HUDEP-2 (cell line): Measurements from ENCODE around the gene PLCB1.

ENCODE experiments used
- DNase-seq, 76 experiments: peaks; one replicate each; lab custom pipeline; 2025; ENCODE audit not compliant: unreplicated experiment in 76 of 76; lab: John Stamatoyannopoulos, UW

PLCB1 gene

GRCh38 chr20:8394308-8394945 is 262.4 kb downstream of the PLCB1 start:
- no peak for DNase-seq

GRCh38 chr20:8395956-8396355 is 263.9 kb downstream of the PLCB1 start:
- DNase-seq = no peak

- no peak for DNase-seq
Observed at GRCh38 chr20:8398263-8399051, 266.4 kb downstream of the PLCB1 start.

GRCh38 chr20:8399947-8400346 is 267.9 kb downstream of the PLCB1 start:
- DNase-seq = no peak

GRCh38 chr20:8400486-8400885 is 268.4 kb downstream of the PLCB1 start:
- no peak for DNase-seq

- no peak for DNase-seq
Observed at GRCh38 chr20:8401556-8401955, 269.5 kb downstream of the PLCB1 start.

- DNase-seq = no peak
Observed at GRCh38 chr20:8402798-8403197, 270.7 kb downstream of the PLCB1 start.

GRCh38 chr20:8404912-8405635 is 273.0 kb downstream of the PLCB1 start:
- no peak for DNase-seq

GRCh38 chr20:8406391-8406790 is 274.3 kb downstream of the PLCB1 start:
- DNase-seq = no peak

- DNase-seq = no peak
Observed at GRCh38 chr20:8408587-8409307, 276.7 kb downstream of the PLCB1 start.

- no peak for DNase-seq
Observed at GRCh38 chr20:8413691-8414090, 281.6 kb downstream of the PLCB1 start.

- DNase-seq = no peak
Observed at GRCh38 chr20:8414586-8415274, 282.7 kb downstream of the PLCB1 start.

GRCh38 chr20:8421981-8422380 is 289.9 kb downstream of the PLCB1 start:
- DNase-seq = no peak

- DNase-seq = no peak
Observed at GRCh38 chr20:8423482-8423881, 291.4 kb downstream of the PLCB1 start.

GRCh38 chr20:8424010-8424409 is 291.9 kb downstream of the PLCB1 start:
- DNase-seq = no peak

GRCh38 chr20:8425016-8425415 is 292.9 kb downstream of the PLCB1 start:
- DNase-seq = no peak

- no peak for DNase-seq
Observed at GRCh38 chr20:8425802-8426201, 293.7 kb downstream of the PLCB1 start.

- DNase-seq = no peak
Observed at GRCh38 chr20:8427419-8428040, 295.5 kb downstream of the PLCB1 start.

- no peak for DNase-seq
Observed at GRCh38 chr20:8428988-8429387, 296.9 kb downstream of the PLCB1 start.
